Nephron progenitor cell (in vitro differentiated cells): ENCODE data around the gene PATJ.
"Not testable (repeated sequence)": the region's sequence is repeated elsewhere in the genome, so short reads cannot be mapped to it uniquely, and the experiment has no call there.

ENCODE experiments used
- DNase-seq: peaks from one replicate; pipeline ENCODE4 v3.0.0; 2021
- H3K27ac Mint-ChIP-seq: 2 replicates; pipeline ENCODE4 v1.8.0; 2021; ENCODE audit warnings: mild to moderate bottlenecking, moderate library complexity, mixed read lengths
- H3K27me3 Mint-ChIP-seq: 2 replicates; pipeline ENCODE4 v1.8.0; 2021; ENCODE audit warnings: mild to moderate bottlenecking, low read depth, mixed read lengths; ENCODE audit not compliant: poor library complexity
- H3K36me3 Mint-ChIP-seq: 2 replicates; pipeline ENCODE4 v1.8.0; 2021; ENCODE audit warnings: low read depth, mixed read lengths
- H3K4me1 Mint-ChIP-seq: 2 replicates; pipeline ENCODE4 v1.8.0; 2021; ENCODE audit warnings: mixed read lengths
- H3K4me3 Mint-ChIP-seq: 2 replicates; pipeline ENCODE4 v1.8.0; 2021; ENCODE audit warnings: mild to moderate bottlenecking, moderate library complexity, mixed read lengths
- H3K9me3 Mint-ChIP-seq: 2 replicates; pipeline ENCODE4 v1.8.0; 2021; ENCODE audit warnings: mild to moderate bottlenecking, moderate library complexity, mixed read lengths
- TF ChIP-seq, protein P1 (sequence below): fragments of 200-600 bp; sonication (generic); IDR thresholded peaks from 2 replicates; pipeline ENCODE4 v1.5.0; 2021; ENCODE audit warnings: antibody characterized with exemption

PATJ gene

DNA sequence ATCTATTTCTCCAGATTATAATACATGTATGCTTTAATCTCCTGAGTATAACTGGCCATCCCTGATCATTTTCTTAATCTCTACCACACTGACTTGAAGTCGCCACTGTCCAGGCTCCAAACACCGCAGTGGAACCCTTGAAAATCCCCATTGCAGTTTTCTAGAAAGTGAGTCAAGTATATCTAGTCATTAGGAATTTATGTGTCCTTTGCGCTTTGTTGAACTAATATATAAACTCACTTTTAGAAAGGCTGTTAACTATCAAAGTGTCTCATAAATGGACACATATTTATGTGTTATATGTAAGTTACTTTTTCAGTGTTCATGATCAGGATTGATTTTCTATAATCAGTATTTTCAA, 211.5 kb downstream of the PATJ start:
- H3K4me1 Mint-ChIP-seq: peaks cover 11% of the 10 kb centered on the region
- H3K4me3 Mint-ChIP-seq: no peak overlapping the region
- no peak overlapping the region for H3K27ac Mint-ChIP-seq
- TF ChIP-seq, protein P1, sequence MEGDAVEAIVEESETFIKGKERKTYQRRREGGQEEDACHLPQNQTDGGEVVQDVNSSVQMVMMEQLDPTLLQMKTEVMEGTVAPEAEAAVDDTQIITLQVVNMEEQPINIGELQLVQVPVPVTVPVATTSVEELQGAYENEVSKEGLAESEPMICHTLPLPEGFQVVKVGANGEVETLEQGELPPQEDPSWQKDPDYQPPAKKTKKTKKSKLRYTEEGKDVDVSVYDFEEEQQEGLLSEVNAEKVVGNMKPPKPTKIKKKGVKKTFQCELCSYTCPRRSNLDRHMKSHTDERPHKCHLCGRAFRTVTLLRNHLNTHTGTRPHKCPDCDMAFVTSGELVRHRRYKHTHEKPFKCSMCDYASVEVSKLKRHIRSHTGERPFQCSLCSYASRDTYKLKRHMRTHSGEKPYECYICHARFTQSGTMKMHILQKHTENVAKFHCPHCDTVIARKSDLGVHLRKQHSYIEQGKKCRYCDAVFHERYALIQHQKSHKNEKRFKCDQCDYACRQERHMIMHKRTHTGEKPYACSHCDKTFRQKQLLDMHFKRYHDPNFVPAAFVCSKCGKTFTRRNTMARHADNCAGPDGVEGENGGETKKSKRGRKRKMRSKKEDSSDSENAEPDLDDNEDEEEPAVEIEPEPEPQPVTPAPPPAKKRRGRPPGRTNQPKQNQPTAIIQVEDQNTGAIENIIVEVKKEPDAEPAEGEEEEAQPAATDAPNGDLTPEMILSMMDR: no peak
- no peaks in the 10 kb centered on the region for H3K9me3 Mint-ChIP-seq
- no peaks in the 10 kb centered on the region for H3K36me3 Mint-ChIP-seq
- DNase-seq: no peak
- H3K27me3 Mint-ChIP-seq: no peaks in the 10 kb centered on the region

DNA sequence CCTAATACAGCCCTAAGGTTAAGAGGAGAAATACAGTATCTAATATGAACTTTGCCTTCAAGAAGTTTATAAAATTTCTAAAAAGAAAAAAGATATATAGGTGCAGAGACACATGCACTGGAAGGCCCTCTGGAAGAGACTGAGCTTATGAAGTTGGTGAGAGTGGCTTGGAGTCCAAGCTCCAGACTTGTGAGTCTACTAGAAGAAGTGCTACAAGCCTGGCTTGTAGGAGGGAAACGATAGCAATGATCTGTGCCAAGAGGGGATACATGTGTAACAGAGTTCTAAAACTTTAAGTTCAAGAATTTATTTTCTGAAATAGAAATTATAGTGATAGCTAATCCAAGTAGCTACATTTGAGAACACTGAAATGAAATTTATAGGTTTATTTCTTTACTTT, 213.0 kb downstream of the PATJ start:
- no peak overlapping the region for H3K27ac Mint-ChIP-seq
- TF ChIP-seq, protein P1: no peak
- no peaks in the 10 kb centered on the region for H3K9me3 Mint-ChIP-seq
- H3K4me3 Mint-ChIP-seq: no peak overlapping the region
- H3K36me3 Mint-ChIP-seq: no peaks in the 10 kb centered on the region
- H3K4me1 Mint-ChIP-seq: peaks cover 11% of the 10 kb centered on the region
- H3K27me3 Mint-ChIP-seq: no peaks in the 10 kb centered on the region
- no peak for DNase-seq

DNA sequence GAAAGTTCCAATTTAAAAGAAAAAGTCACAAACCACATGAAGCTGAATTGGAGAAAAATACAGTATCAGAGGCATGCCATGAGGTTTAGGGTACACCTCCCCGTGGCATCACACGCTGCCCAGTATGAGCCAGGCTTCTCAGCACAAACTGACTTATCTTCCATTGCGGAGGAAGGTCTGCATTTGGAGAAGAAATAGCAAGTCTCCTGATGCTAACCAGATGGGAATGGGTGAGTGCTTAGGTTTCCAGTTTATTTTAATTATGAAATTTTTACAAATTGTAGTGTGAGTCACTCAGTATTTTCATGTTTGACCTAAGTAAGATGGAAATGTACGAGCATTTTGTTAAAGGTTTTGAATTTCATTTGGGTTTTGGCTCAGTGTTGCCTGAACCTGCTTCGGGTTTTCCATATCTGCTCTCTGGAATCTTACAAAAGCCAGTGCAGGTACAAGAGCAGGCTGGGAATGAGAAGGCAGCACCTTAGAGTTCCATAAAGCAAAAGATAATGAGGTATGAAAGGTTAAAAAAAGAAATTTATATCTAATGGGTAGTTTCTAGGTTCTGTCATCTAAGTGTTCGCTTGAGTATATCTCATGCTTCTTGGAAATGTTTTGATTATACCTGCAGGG, 213.9 kb downstream of the PATJ start:
- Mint-ChIP-seq H3K27me3 (no peaks in the 10 kb centered on the region), H3K27ac (no peak overlapping the region), H3K9me3 (no peaks in the 10 kb centered on the region), H3K36me3 (no peaks in the 10 kb centered on the region), H3K4me1 (peaks cover 11% of the 10 kb centered on the region), H3K4me3 (no peak overlapping the region)
- no peak for DNase-seq
- TF ChIP-seq, protein P1: no peak

DNA sequence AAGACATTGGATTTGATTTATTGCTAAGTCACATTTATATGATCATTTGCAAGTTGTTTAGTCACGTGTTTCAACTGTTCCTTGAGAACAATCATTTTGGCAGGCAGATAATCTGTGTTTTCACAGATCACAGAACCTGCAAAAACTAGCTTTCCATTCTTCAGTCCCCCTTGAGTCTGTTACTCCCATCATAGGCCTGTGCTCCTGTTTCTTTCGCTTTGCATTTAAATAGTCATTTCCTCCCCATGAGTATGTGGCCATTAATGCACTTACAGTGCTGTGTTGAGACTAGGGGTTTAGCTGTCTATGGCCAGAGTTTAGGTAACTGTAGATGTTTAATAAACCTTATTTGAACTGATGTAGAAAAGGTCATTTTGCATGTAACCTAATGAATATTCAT, 214.5 kb downstream of the PATJ start:
- H3K27me3 Mint-ChIP-seq: no peaks in the 10 kb centered on the region
- peaks cover 8% of the 10 kb centered on the region for H3K4me1 Mint-ChIP-seq
- no peak overlapping the region for H3K27ac Mint-ChIP-seq
- H3K4me3 Mint-ChIP-seq: no peak overlapping the region
- no peak for DNase-seq
- H3K9me3 Mint-ChIP-seq: no peaks in the 10 kb centered on the region
- H3K36me3 Mint-ChIP-seq: no peaks in the 10 kb centered on the region
- TF ChIP-seq, protein P1: no peak

DNA sequence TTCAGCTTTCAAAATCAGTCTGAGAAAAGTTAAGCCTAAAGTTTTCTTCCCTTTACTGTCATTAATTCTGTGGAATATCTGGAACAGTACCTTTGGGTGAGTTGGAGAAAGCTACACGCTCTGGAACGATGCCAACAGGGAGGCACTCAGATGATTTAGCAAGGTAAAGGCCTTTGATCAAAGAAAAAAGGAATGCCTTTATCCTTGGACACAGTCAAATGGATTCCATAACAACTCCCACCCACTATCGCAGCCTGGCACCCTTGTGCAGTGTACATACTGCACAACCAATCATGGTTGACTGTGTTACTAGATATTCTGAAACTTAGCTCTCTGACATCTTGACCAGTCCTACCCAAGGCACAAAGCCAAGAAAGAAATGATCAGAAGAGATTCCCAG, 218.7 kb downstream of the PATJ start:
- DNase-seq: no peak
- H3K4me1 Mint-ChIP-seq: no peaks in the 10 kb centered on the region
- H3K4me3 Mint-ChIP-seq: no peak overlapping the region
- TF ChIP-seq, protein P1: no peak
- H3K9me3 Mint-ChIP-seq: no peaks in the 10 kb centered on the region
- H3K27me3 Mint-ChIP-seq: no peaks in the 10 kb centered on the region
- no peaks in the 10 kb centered on the region for H3K36me3 Mint-ChIP-seq
- no peak overlapping the region for H3K27ac Mint-ChIP-seq

DNA sequence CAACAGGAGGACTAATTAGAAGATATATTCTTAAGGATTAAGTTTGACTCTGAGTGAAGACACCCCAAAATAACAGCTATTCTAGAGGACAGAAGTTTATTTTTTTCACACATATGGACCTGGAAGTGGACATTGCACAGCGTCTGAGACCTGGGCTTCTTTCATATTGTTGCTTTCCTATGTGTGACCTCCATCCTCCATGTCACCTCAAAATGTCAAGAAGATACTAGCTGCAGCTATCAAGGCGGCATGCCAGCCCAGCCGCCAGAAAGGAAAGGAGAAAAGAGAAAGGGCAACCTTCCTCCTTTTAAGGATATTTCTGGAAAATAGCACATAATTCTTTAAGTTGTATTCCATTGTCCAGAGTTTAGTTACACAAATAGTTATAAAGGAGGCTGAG, 220.4 kb downstream of the PATJ start:
- DNase-seq: no peak
- Mint-ChIP-seq H3K36me3 (no peaks in the 10 kb centered on the region), H3K4me1 (no peaks in the 10 kb centered on the region), H3K27me3 (no peaks in the 10 kb centered on the region), H3K9me3 (no peaks in the 10 kb centered on the region), H3K27ac (no peak overlapping the region), H3K4me3 (no peak overlapping the region)
- TF ChIP-seq, protein P1: no peak

DNA sequence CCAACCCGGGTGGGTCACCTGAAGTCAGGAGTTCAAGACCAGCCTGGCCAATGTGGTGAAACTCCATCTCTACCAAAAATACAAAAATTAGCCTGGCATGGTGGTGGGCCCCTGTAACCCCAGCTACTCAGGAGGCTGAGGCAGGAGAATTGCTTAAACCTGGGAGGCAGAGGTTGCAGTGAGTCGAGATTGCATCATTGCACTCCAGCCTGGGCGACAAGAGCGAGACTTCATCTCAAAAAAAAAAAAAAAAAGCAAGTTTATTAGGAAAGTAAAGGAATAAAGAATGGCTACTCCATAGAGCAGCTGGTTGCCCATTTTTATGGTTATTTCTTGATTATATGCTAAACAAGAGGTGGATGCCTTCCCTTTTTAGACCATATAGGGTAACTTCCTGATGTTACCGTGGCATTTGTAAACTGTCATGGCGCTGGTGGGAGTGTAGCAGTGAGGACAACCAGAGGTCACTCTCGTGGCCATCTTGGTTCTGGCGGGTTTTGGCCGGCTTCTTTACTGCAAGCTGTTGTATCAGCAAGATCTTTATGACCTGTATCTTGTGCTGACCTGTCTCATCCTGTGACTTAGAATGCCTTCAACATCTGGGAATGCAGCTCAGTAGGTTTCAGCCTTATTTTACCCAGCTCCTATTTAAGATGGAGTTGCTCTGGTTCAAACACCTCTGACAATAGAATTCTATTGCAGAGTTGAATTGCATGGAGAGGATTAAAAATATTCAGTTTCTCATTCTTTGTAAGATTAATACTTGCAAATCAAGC, 224.4 kb downstream of the PATJ start:
- H3K4me1 Mint-ChIP-seq, DNase-seq, H3K4me3 Mint-ChIP-seq, H3K36me3 Mint-ChIP-seq, H3K9me3 Mint-ChIP-seq, H3K27me3 Mint-ChIP-seq, H3K27ac Mint-ChIP-seq: not testable (repeated sequence)
